Suprapubic skin (tissue), 4 donors: Measurements from ENCODE around the gene ZBTB2. TPM values are rescaled to one million over a fixed set of nuclear protein-coding genes. Genes with fewer than 3 reads are reported as not detected.
"Not testable (repeated sequence)": the region's sequence is repeated elsewhere in the genome, so short reads cannot be mapped to it uniquely, and the experiment has no call there.

Experiments used
- DNase-seq, 2 donors: peaks; one replicate each; pipeline ENCODE4 v3.0.0-alpha.2; 2019; ENCODE audit warnings: low spot score in 2 of 2
- H3K27ac ChIP-seq: fragments of 200-600 bp; sonication (generic); one replicate; pipeline ENCODE4 v1.5.1; 2019
- H3K27me3 ChIP-seq: fragments of 200-600 bp; sonication (generic); one replicate; pipeline ENCODE4 v1.5.1; 2019
- H3K36me3 ChIP-seq: fragments of 200-600 bp; sonication (generic); one replicate; pipeline ENCODE4 v1.5.1; 2019
- H3K4me1 ChIP-seq: fragments of 200-600 bp; sonication (generic); one replicate; pipeline ENCODE4 v1.5.1; 2019
- H3K4me3 ChIP-seq: fragments of 200-600 bp; sonication (generic); one replicate; pipeline ENCODE4 v1.5.1; 2019; ENCODE audit warnings: mild to moderate bottlenecking
- H3K9me3 ChIP-seq: fragments of 200-600 bp; sonication (generic); one replicate; pipeline ENCODE4 v1.5.1; 2019
- EP300 ChIP-seq: sonication (generic); formaldehyde crosslinking; IDR thresholded peaks from one replicate; pipeline ENCODE4 v1.6.1; 2017; ENCODE audit warnings: antibody characterized with exemption
- POLR2A ChIP-seq, 2 donors: fragments of 450-650 bp; IDR thresholded peaks; one replicate each; pipeline ENCODE4 v1.6.1; 2017; ENCODE audit warnings: antibody characterized with exemption in 2 of 2, mild to moderate bottlenecking in 2 of 2, moderate library complexity in 2 of 2
- POLR2AphosphoS5 ChIP-seq, 3 donors: sonication (generic); formaldehyde crosslinking; IDR thresholded peaks; one replicate each; pipeline ENCODE4 v1.6.1; 2017; ENCODE audit warnings: antibody characterized with exemption in 3 of 3
- WGBS: methylation state at CpG from one replicate; pipeline ENCODE4 v1.1.5; 2018; 5-methylcytosine and 5-hydroxymethylcytosine counted together
- total RNA-seq, 4 donors: library from RNA; depleted of rRNA; stranded (reverse); fragments of >200 nt; gene quantifications; one replicate each; pipeline ENCODE4 v1.1.0, GENCODE V29; 2016
- TF ChIP-seq, protein P1 (sequence below), 2 donors: fragments of 200-600 bp in 1 of 2; fragments of 450-650 bp in 1 of 2; sonication (generic) in 1 of 2; IDR thresholded peaks; one replicate each; pipeline ENCODE4 v1.5.1; 2016 to 2019; ENCODE audit warnings: antibody characterized with exemption in 2 of 2, mild to moderate bottlenecking in 1 of 2, moderate library complexity in 1 of 2

The ZBTB2 gene
- total RNA-seq, 4 donors from 2014 or later, result 9.5 to 17.5 (median 13.0) TPM

DNA sequence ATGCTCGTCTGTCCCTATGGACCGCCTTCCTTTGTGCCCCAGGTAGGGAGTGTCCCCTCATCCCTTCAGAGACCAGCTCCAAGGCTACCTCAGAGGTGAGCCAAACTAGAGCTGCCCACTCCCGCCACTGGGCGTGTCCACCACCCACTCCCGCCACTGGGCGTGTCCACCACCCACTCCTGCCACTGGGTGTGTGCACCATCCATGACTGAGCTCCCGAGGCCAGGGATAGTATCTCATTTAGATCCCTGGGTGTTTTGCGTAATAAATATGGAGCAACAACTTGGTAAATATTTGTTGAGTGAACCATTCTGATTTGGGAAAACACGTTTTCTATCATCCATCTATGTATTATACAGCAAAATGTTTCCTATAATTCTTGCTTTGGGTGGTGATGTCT, 68.8 kb downstream of the ZBTB2 start:
- no peaks in the 10 kb centered on the region for H3K9me3 ChIP-seq
- no peak for TF ChIP-seq POLR2AphosphoS5 (IDR thresholded peaks at IDR 0.05)
- TF ChIP-seq EP300, result no peak
- TF ChIP-seq POLR2A (IDR thresholded peaks at IDR 0.05), result no peak
- TF ChIP-seq, protein P1, sequence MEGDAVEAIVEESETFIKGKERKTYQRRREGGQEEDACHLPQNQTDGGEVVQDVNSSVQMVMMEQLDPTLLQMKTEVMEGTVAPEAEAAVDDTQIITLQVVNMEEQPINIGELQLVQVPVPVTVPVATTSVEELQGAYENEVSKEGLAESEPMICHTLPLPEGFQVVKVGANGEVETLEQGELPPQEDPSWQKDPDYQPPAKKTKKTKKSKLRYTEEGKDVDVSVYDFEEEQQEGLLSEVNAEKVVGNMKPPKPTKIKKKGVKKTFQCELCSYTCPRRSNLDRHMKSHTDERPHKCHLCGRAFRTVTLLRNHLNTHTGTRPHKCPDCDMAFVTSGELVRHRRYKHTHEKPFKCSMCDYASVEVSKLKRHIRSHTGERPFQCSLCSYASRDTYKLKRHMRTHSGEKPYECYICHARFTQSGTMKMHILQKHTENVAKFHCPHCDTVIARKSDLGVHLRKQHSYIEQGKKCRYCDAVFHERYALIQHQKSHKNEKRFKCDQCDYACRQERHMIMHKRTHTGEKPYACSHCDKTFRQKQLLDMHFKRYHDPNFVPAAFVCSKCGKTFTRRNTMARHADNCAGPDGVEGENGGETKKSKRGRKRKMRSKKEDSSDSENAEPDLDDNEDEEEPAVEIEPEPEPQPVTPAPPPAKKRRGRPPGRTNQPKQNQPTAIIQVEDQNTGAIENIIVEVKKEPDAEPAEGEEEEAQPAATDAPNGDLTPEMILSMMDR (IDR thresholded peaks at IDR 0.05), result no peak
- no peak overlapping the region for H3K4me3 ChIP-seq
- H3K27ac ChIP-seq, result no peak overlapping the region
- H3K4me1 ChIP-seq, result peaks cover 21% of the 10 kb centered on the region
- no peak for DNase-seq
- WGBS, result 78% methylated on average over 9 of the region's 9 CpGs
- H3K27me3 ChIP-seq, result no peaks in the 10 kb centered on the region
- H3K36me3 ChIP-seq, result no peaks in the 10 kb centered on the region

DNA sequence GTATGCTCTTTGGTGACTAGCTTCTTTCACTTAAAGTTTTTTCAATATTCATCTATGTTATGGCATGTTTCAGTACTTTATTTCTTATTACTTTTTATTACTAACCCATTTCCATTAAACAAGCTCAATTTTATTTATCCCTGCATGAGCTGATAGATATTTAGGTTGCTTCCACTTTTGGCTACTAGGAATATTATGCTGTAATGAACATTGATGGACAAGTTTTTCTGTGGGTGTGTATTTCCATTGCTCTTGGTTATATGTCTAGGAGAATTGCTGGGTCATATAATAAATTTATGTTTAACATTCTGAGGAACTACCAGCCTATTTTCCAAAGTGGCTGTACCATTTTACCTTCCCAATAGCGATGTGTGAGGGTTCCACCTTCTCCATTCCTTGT, 69.9 kb downstream of the ZBTB2 start:
- Histone ChIP-seq H3K27ac (no peak overlapping the region), H3K4me1 (peaks cover 21% of the 10 kb centered on the region), H3K4me3 (no peak overlapping the region), H3K9me3 (no peaks in the 10 kb centered on the region), H3K36me3 (no peaks in the 10 kb centered on the region), H3K27me3 (no peaks in the 10 kb centered on the region)
- TF ChIP-seq EP300, result no peak
- no peak for TF ChIP-seq POLR2AphosphoS5 (IDR thresholded peaks at IDR 0.05)
- TF ChIP-seq POLR2A (IDR thresholded peaks at IDR 0.05), result no peak
- TF ChIP-seq, protein P1 (IDR thresholded peaks at IDR 0.05), result no peak
- DNase-seq, result no peak
- 95% methylated on average over 1 of the region's 1 CpG for WGBS

DNA sequence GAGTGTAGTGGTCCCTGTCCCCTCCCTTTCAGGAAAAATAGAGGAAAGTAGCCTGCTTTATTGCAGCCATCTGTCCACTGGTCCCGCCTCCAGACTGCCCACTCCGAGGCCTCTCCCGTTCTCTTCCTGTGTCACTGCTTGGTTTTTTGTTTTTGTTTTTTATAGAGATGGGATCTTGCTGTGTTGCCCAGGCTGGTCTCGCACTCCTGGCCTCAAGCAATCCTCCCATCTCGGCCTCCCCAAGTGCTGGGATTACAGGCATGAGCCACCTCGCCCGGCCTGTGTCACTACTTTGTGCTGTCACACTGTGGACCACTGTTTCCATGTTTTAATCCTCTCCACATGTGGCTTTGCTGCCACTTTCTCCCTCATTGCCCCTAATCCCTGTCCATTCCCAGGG, 71.2 kb downstream of the ZBTB2 start:
- H3K4me1 ChIP-seq, result peaks cover 16% of the 10 kb centered on the region
- TF ChIP-seq EP300 (no peak), POLR2AphosphoS5 (IDR thresholded peaks at IDR 0.05) (no peak), POLR2A (IDR thresholded peaks at IDR 0.05) (no peak)
- TF ChIP-seq, protein P1 (IDR thresholded peaks at IDR 0.05), result no peak
- no peaks in the 10 kb centered on the region for H3K27me3 ChIP-seq
- no peak for DNase-seq
- H3K4me3 ChIP-seq, result no peak overlapping the region
- WGBS, result 91% methylated on average over 7 of the region's 7 CpGs
- H3K9me3 ChIP-seq, result no peaks in the 10 kb centered on the region
- no peak overlapping the region for H3K27ac ChIP-seq
- no peaks in the 10 kb centered on the region for H3K36me3 ChIP-seq

DNA sequence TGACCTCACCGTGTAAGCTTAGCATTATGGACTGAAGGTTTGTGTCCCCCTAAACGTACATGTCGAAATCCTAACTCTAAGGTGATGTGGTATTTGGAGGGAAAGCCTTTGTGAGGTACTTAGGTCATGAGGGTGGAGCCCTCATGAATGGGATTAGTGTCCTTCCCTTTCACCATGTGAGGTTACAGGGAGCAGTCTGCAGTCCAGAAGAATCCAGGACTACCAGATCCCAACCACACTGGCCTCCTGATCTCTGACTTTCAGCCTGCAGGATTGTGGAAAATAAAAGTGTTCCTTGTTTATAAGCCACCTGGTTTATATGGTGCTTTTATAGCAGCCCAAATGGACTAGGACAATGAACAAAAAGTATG, 73.4 kb downstream of the ZBTB2 start:
- TF ChIP-seq, protein P1 (IDR thresholded peaks at IDR 0.05), result no peak
- TF ChIP-seq POLR2A (IDR thresholded peaks at IDR 0.05) (no peak), EP300 (no peak), POLR2AphosphoS5 (IDR thresholded peaks at IDR 0.05) (no peak)
- Histone ChIP-seq H3K27me3 (no peaks in the 10 kb centered on the region), H3K9me3 (no peaks in the 10 kb centered on the region), H3K4me3 (no peak overlapping the region), H3K36me3 (no peaks in the 10 kb centered on the region), H3K4me1 (no peaks in the 10 kb centered on the region), H3K27ac (no peak overlapping the region)
- WGBS, result 69% methylated on average over 3 of the region's 3 CpGs
- DNase-seq, result no peak

DNA sequence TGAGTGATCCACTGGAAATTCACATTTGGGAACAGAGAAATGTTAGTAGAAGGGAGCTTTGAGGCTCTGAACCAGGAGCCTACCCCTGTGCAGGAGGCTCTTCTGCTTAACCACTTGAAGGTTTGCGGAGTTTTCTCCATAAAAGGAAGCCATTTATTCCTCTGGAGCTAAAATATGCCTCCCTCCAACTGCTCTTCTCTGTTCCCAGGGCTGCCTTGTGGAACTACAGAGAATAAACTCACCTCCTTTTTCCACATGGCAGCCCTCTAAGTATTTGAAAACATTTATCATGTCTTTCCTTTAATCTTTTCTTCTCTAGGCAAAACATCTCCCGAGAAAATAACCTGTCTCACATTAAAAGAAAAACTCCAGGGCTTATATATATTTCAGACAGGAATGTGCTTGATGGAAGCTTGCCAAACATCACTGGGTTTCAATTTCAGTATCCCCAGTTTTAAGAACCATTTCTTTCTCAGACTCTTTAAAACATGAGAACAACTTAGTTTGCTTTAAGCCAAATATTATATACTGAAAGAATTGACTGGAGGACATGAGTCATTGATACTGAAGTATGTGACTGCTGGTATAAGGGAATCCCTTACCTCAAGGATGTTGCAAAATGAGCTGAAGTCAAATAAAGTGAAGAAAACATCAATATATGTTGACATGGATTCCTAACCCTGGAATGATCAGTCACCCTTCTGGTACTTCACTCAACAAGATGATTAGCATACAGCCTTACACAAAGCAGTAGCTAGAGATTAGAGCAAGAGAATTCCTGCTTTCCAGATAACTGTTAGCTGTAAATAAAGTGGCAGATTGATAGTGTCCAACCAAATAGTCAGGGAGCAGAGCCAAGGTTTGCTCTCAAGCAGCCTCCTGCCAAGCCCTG, 74.0 kb downstream of the ZBTB2 start:
- no peak overlapping the region for H3K27ac ChIP-seq
- WGBS, result 72% methylated on average over 2 of the region's 2 CpGs

DNA sequence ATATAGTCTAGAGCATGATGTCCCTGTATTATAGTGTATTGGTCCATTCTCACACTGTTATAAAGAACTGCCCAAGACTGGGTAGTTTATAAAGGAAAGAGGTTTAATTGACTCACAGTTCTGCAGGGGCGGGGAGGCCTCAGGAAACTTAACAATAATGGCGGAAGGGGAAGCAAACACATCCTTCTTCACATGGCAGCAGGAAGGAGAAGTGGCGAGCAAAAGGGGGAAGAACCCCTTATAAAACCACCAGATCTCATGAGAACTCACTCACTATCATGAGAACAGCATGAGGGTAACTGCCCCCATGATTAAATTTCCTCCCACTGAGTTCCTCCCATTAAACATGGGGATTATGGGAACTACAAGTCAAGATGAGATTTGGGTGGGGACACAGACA, 75.7 kb downstream of the ZBTB2 start:
- not testable (repeated sequence) for H3K36me3 ChIP-seq, H3K4me3 ChIP-seq, H3K9me3 ChIP-seq, H3K27ac ChIP-seq, H3K4me1 ChIP-seq, DNase-seq, H3K27me3 ChIP-seq
- WGBS, result 78% methylated on average over 3 of the region's 3 CpGs

More for the DNA sequence above, 74.0 kb downstream of the ZBTB2 start:
- H3K4me3 ChIP-seq, result no peak overlapping the region
- no peak for DNase-seq
- TF ChIP-seq POLR2AphosphoS5 (IDR thresholded peaks at IDR 0.05) (no peak), POLR2A (IDR thresholded peaks at IDR 0.05) (no peak), EP300 (no peak)
- TF ChIP-seq, protein P1 (IDR thresholded peaks at IDR 0.05), result no peak
- H3K4me1 ChIP-seq, result no peaks in the 10 kb centered on the region
- H3K9me3 ChIP-seq, result no peaks in the 10 kb centered on the region
- H3K36me3 ChIP-seq, result no peaks in the 10 kb centered on the region
- no peaks in the 10 kb centered on the region for H3K27me3 ChIP-seq
